HG03064 (cell line): Measurements from ENCODE around the gene ZNF169.
"Not testable (repeated sequence)": the region's sequence is repeated elsewhere in the genome, so short reads cannot be mapped to it uniquely, and the experiment has no call there.

ENCODE experiments used
- ATAC-seq: cut with Tn5 transposase; IDR thresholded peaks from one replicate; pipeline ENCODE4 v1.9.1; 2021; ENCODE audit warnings: low read depth; ENCODE audit not compliant: unreplicated experiment

Gene ZNF169

GRCh38 chr9:94259077-94259862 is at the start of gene ZNF169:
Gene ZNF169, plus strand, starts transcription at chr9:94259298. Its CDS starts 19,515 bp downstream, at chr9:94278813.
- ATAC-seq, result peak; percentile 99

GRCh38 chr9:94210616-94211603 is 48.2 kb upstream of the ZNF169 start:
- ATAC-seq, result no peak

GRCh38 chr9:94212091-94212490 is 47.0 kb upstream of the ZNF169 start:
- no peak for ATAC-seq

- ATAC-seq, result no peak
Measured at GRCh38 chr9:94212531-94212930, 46.6 kb upstream of the ZNF169 start.

GRCh38 chr9:94213511-94214124 is 45.5 kb upstream of the ZNF169 start:
- no peak for ATAC-seq

DNA sequence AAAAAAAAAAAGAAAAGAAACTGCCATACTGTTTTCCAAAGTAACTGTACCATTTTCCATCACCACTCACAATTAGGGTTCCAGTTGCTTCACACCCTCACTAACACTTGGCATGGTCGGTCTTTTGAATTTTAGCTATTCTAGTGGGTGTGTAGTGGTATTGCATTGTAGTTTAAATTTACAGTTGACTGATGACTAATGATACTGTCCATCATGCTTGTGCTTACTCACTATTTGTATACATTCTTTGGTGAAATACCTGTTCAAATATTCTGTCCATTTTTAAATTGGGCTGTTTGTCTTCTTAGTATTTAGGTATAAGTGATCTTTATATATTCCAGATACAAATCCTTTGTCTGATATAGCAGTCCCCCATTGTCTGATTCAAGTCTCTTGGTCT is 36.2 kb upstream of the ZNF169 start:
- ATAC-seq, result no peak

- ATAC-seq, result not testable (repeated sequence)
Measured at GRCh38 chr9:94225413-94225812, 33.7 kb upstream of the ZNF169 start.

DNA sequence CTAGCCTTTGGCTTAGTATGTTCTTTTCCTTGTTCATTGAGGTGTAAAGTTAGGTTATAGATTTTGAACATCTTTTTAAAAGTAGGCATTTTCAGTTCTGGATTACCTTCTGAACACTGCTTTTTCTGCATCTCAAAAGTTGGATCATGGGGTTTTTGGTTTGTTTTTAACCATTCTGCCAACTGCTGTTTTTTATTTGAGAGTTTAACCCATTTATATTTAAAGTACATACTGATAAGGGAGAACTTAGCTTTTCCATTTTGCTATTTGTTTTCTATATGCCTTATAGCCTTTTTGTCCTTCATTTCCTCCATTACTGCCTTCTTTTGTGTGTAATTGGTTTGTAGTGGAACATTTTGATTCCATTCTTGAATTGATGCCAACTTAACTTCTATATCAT is 30.5 kb upstream of the ZNF169 start:
- ATAC-seq, result no peak

- ATAC-seq, result no peak
Measured at GRCh38 chr9:94232428-94232827, 26.7 kb upstream of the ZNF169 start.

DNA sequence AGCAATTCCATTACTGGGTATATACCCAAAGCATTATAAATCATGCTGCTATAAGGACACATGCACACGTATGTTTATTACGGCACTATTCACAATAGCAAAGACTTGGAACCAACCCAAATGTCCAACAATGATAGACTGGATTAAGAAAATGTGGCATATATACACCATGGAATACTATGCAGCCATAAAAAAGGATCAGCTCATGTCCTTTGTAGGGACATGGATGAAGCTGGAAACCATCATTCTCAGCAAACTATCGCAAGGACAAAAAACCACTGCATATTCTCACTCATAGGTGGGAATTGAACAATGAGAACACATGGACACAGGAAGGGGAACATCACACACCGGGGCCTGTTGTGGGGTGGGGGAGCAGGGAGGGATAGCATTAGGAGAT is 18.0 kb upstream of the ZNF169 start:
- not testable (repeated sequence) for ATAC-seq

- no peak for ATAC-seq
Measured at GRCh38 chr9:94245651-94246050, 13.4 kb upstream of the ZNF169 start.

DNA sequence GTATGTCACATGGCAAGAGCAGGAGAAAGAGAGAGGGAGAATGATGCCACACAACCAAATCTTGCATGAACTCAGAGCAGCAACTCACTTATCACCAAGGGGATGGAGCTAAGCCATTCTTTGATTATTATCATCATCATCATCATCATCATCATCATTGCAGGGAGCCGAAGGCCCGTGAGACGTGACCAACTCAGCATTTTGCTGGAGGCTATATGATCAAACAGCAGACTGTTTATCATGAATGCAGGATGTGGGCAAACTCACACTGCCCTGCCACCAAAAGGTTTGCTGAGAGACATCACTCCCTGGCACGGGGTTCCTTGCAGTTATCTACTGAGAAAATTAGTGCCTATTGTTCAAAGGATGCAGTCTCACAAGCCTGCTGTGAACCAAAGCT is 8.6 kb upstream of the ZNF169 start:
- no peak for ATAC-seq

GRCh38 chr9:94256007-94256406 is 3.1 kb upstream of the ZNF169 start:
- no peak for ATAC-seq

- not testable (repeated sequence) for ATAC-seq
Measured at GRCh38 chr9:94265626-94266402, 6.7 kb downstream of the ZNF169 start.

DNA sequence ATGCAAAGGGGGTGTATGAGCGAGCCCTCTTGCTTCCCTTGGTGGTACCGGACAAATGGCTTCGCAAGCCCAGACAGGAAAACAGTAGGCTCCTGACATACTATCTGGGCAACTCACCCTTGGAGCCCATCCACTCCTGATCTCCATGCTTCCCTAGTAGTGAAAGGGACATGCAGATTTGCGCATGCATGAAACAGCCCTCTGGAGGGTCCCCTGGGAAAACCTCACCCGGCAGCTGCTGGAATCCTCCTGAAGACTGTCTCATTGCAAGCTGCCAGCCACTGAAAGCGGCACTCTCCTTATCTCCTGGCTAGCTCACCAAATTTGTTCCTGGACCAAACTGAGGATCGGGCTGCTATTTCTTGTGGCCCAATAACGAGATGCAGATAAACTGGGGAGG is 10.2 kb downstream of the ZNF169 start:
- no peak for ATAC-seq

DNA sequence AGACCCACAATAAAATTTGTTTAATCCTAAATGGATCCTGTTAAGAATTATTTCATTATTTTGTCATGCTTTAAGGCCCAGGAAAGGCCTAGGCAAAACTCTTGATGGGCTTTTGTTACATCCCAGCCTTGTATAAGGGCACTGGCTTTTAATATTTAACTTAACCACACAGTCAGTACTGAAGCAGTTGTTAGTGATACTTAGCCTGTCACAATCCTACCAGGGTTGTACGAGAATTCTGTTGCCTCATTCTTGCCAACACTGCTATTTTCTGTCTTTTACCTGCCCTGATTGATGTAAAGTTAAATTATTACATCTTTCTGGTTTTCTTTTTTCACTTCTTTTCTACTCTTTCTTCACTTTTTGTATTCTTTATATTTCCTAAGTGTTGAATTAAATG is 10.9 kb downstream of the ZNF169 start:
- ATAC-seq, result no peak

- ATAC-seq, result not testable (repeated sequence)
Measured at GRCh38 chr9:94277029-94277428, 17.9 kb downstream of the ZNF169 start.

DNA sequence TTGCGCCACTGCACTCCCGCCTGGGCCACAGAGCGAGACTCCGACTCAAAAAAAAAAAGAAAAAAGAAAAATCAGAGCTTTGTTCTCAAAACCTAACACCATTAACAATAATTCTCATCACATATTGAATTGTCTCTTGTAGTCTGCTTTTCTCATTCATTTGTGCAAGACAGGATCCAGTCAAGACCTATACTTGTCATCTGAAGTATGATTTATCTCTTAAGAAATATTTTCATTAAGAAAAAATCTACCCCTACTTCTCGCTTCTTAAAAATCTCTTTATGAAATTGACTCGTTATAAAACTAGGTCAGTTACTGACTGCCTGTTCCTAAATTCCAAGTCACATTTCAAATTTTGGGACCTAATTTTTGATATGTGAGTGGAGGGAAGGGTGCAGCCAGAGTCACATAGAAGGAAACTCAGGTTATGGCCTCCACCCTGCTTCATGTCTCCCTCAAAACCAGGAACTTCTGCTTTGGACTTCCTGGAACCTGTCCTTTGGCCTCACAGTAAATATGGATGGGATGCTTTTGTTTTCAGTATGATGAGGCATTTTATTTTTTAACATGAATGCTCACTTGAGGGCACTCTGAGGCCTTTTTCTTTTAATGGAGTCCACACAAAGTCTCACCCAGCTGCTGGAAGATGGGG is 18.9 kb downstream of the ZNF169 start:
- ATAC-seq, result no peak

DNA sequence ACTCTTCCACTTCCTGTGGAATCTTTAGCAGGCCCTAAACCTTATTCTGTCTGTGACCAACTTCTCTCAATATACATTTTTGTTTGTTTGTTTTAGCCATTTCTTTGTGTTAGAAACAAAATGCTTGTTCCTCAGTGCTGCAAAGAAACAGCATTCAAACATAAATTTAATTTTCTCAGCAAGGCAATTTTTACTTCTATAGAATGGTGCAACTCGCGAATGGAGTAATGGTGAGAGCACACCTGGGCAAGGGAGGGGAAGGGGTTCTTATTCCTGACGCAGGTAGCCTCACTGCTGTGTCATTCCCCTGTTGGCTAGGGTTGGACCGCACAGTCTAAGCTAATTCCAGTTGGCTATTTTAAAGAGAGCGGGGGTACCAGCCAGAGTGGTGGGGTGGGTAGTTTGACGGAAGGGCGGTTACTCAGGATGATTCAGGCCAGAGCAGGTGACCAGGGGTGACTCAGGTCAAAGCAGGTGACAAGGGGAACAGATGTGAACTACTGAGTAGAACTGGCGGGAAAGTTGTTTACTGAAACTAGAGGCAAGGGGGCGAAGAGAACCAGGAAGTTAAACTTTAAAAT is 21.4 kb downstream of the ZNF169 start:
- no peak for ATAC-seq
